PC-9 (cell line): ENCODE results near the gene SCAI. TPM values are rescaled to one million over a fixed set of nuclear protein-coding genes. Genes with fewer than 3 reads are reported as not detected.
"Not testable (repeated sequence)": the region's sequence is repeated elsewhere in the genome, so short reads cannot be mapped to it uniquely, and the experiment has no call there.

Experiments
- BruUV-seq: library from RNA; stranded (reverse); fragments of 400-500 nt; replicated peaks from 2 replicates; lab custom pipeline; 2021; lab: Mats Ljungman, UMichigan
- CTCF ChIA-PET: fragments of 300-600 bp; sonication (Branson Sonifier 250); formaldehyde crosslinking; loops from one replicate; lab custom pipeline; 2022; ENCODE audit warnings: antibody characterized with exemption; lab: Charles Lee
- POLR2A ChIA-PET: fragments of 300-600 bp; sonication (Branson Sonifier 250); formaldehyde crosslinking; loops from one replicate; lab custom pipeline; 2022; ENCODE audit warnings: antibody characterized with exemption; ENCODE audit not compliant: unreplicated experiment; lab: Charles Lee
- DNase-seq, 2 experiments: peaks; one replicate each; pipeline versions ENCODE4 v3.0.0 to v3.0.0-alpha.2; 2015 to 2022; ENCODE audit warnings: mixed read lengths in 1 of 2
- H2AFZ ChIP-seq: fragments of 200-600 bp; sonication (generic); 2 replicates; pipeline ENCODE4 v1.8.1; 2017; ENCODE audit warnings: antibody characterized with exemption
- H3F3A ChIP-seq: fragments of 200-600 bp; sonication (generic); 2 replicates; pipeline ENCODE4 v1.8.1; 2017; ENCODE audit warnings: antibody characterized with exemption, mild to moderate bottlenecking, low read depth; ENCODE audit not compliant: insufficient read depth
- H3K27ac ChIP-seq: fragments of 200-600 bp; sonication (generic); 2 replicates; pipeline ENCODE4 v1.6.1; 2016; ENCODE audit warnings: mixed run types
- H3K27me3 ChIP-seq: fragments of 200-600 bp; sonication (generic); 2 replicates; pipeline ENCODE4 v1.6.1; 2016; ENCODE audit warnings: low read depth, mixed run types; ENCODE audit not compliant: insufficient read depth
- H3K36me3 ChIP-seq: fragments of 200-600 bp; sonication (generic); 2 replicates; pipeline ENCODE4 v1.6.1; 2016; ENCODE audit warnings: low read depth, mixed run types
- H3K4me1 ChIP-seq: fragments of 200-600 bp; sonication (generic); replicated peaks from 2 replicates; pipeline ENCODE4 v1.6.1; 2016; ENCODE audit warnings: mixed run types; ENCODE audit not compliant: insufficient read depth
- H3K4me2 ChIP-seq: fragments of 200-600 bp; sonication (generic); 2 replicates; pipeline ENCODE4 v1.6.1; 2017; ENCODE audit warnings: mixed run types
- H3K4me3 ChIP-seq: fragments of 200-600 bp; sonication (generic); 2 replicates; pipeline ENCODE4 v1.6.1; 2016; ENCODE audit warnings: mixed run types
- H3K79me2 ChIP-seq: fragments of 200-600 bp; sonication (generic); 2 replicates; pipeline ENCODE4 v1.6.1; 2017; ENCODE audit warnings: low read depth, mixed run types
- H3K9me2 ChIP-seq: fragments of 200-600 bp; sonication (generic); 2 replicates; pipeline ENCODE4 v1.8.1; 2017; ENCODE audit warnings: mild to moderate bottlenecking; ENCODE audit not compliant: insufficient read depth
- H3K9me3 ChIP-seq: fragments of 200-600 bp; sonication (generic); 2 replicates; pipeline ENCODE4 v1.8.1; 2016; ENCODE audit warnings: low read depth; ENCODE audit not compliant: insufficient read depth
- H4K20me1 ChIP-seq: fragments of 200-600 bp; sonication (generic); 2 replicates; pipeline ENCODE4 v1.8.1; 2017; ENCODE audit not compliant: insufficient read depth
- CTCF ChIP-seq: fragments of 200-600 bp; sonication (generic); conservative IDR thresholded peaks from 2 replicates; pipeline ENCODE4 v1.6.1; 2017; ENCODE audit warnings: mixed run types, antibody characterized with exemption, mild to moderate bottlenecking, moderate library complexity
- EZH2 ChIP-seq: fragments of 200-600 bp; sonication (generic); IDR thresholded peaks from 2 replicates; pipeline ENCODE4 v1.8.0; 2017; ENCODE audit warnings: antibody characterized with exemption, low read depth
- intact Hi-C: fragments of 100-400 bp; cut with micrococcal nuclease; formaldehyde crosslinking; loops from one replicate; pipeline ENCODE4 v1.10.0; 2022; ENCODE audit not compliant: unreplicated experiment
- total RNA-seq: library from RNA; stranded (reverse); gene quantifications from 2 replicates; pipeline ENCODE4 v1.2.3, GENCODE V29; 2021

SCAI gene
- total RNA-seq, 1 experiment from 2014 or later = 16.0 TPM

GRCh38 chr9:125089331-125089730, 54.0 kb downstream of the SCAI start:
- no peak for DNase-seq
- Histone ChIP-seq H2AFZ (no peak overlapping the region), H4K20me1 (no peaks in the 10 kb centered on the region), H3K9me2 (no peaks in the 10 kb centered on the region), H3K36me3 (no peaks in the 10 kb centered on the region), H3K4me3 (no peak overlapping the region), H3K27me3 (no peaks in the 10 kb centered on the region), H3K79me2 (no peaks in the 10 kb centered on the region), H3K27ac (no peak overlapping the region), H3K4me2 (no peak overlapping the region), H3F3A (no peaks in the 10 kb centered on the region), H3K9me3 (no peaks in the 10 kb centered on the region), H3K4me1 (no peaks in the 10 kb centered on the region)
- intact Hi-C loops = no loop called here
- no peak for TF ChIP-seq EZH2
- no peak for TF ChIP-seq CTCF
- no TSS peak for BruUV-seq
- ChIA-PET CTCF (no interaction called here), POLR2A (no interaction called here)

- H3K4me1 ChIP-seq = no peaks in the 10 kb centered on the region
- intact Hi-C loops = no loop called here
Measured at GRCh38 chr9:125088752-125089151, 54.6 kb downstream of the SCAI start.

GRCh38 chr9:125085703-125086477, 57.4 kb downstream of the SCAI start:
- no peak for TF ChIP-seq CTCF
- no peak for TF ChIP-seq EZH2
- DNase-seq = no peak
- Histone ChIP-seq H3K9me3 (no peaks in the 10 kb centered on the region; the same call in 1 of the 2 replicates), H3F3A (no peaks in the 10 kb centered on the region), H3K4me1 (no peaks in the 10 kb centered on the region), H3K9me2 (no peaks in the 10 kb centered on the region), H4K20me1 (no peaks in the 10 kb centered on the region), H3K27me3 (no peaks in the 10 kb centered on the region), H2AFZ (no peak overlapping the region), H3K36me3 (no peaks in the 10 kb centered on the region), H3K4me2 (no peak overlapping the region), H3K27ac (no peak overlapping the region), H3K79me2 (no peaks in the 10 kb centered on the region), H3K4me3 (no peak overlapping the region)
- ChIA-PET POLR2A (interaction anchor here (0.6 kb wide), 1 partner anchor 47 kb away, joined by 9 read pairs; no protein-coding TSS in a partner anchor), CTCF (interaction anchor here (0.6 kb wide), 1 partner anchor 11 kb away, joined by 6 read pairs; no protein-coding TSS in a partner anchor)
- no TSS peak for BruUV-seq
- intact Hi-C loops = no loop called here

More at GRCh38 chr9:125088752-125089151, 54.6 kb downstream of the SCAI start:
- Histone ChIP-seq H3K36me3 (no peaks in the 10 kb centered on the region), H3K4me3 (no peak overlapping the region), H2AFZ (no peak overlapping the region), H3K27ac (no peak overlapping the region), H3K4me2 (no peak overlapping the region), H3F3A (no peaks in the 10 kb centered on the region), H3K27me3 (no peaks in the 10 kb centered on the region), H4K20me1 (no peaks in the 10 kb centered on the region), H3K79me2 (no peaks in the 10 kb centered on the region), H3K9me2 (no peaks in the 10 kb centered on the region), H3K9me3 (no peaks in the 10 kb centered on the region)
- CTCF ChIA-PET = no interaction called here
- DNase-seq = no peak
- POLR2A ChIA-PET = no interaction called here
- no TSS peak for BruUV-seq
- no peak for TF ChIP-seq EZH2
- TF ChIP-seq CTCF = no peak

- H2AFZ ChIP-seq, H3K4me3 ChIP-seq, DNase-seq, H3K4me2 ChIP-seq, H3K79me2 ChIP-seq, H3K27ac ChIP-seq, H3K4me1 ChIP-seq, H3F3A ChIP-seq, intact Hi-C loops, H4K20me1 ChIP-seq, BruUV-seq, H3K36me3 ChIP-seq, POLR2A ChIA-PET, H3K9me3 ChIP-seq, H3K9me2 ChIP-seq, H3K27me3 ChIP-seq, CTCF ChIA-PET: not testable (repeated sequence)
Measured at GRCh38 chr9:125082197-125082596, 61.1 kb downstream of the SCAI start.

- H3K27ac ChIP-seq, H3K4me2 ChIP-seq, H3K9me2 ChIP-seq, H3F3A ChIP-seq, intact Hi-C loops, H3K79me2 ChIP-seq, H2AFZ ChIP-seq, CTCF ChIA-PET, H3K4me1 ChIP-seq, H3K36me3 ChIP-seq, BruUV-seq, H4K20me1 ChIP-seq, DNase-seq, H3K4me3 ChIP-seq, H3K27me3 ChIP-seq, H3K9me3 ChIP-seq: not testable (repeated sequence)
- POLR2A ChIA-PET = interaction anchor here (0.6 kb wide), 2 partner anchors 34 to 43 kb away, joined by 4 read pairs; no protein-coding TSS in a partner anchor
Measured at GRCh38 chr9:125080797-125081196, 62.5 kb downstream of the SCAI start.
